DND-41 (cell line): Measurements from ENCODE around the gene UQCC2.

Source experiments
- CTCF ChIP-seq: IDR thresholded peaks from 2 replicates; pipeline ENCODE4 v1.5.1; 2012; ENCODE audit warnings: borderline replicate concordance, low read length, moderate library complexity, mild to moderate bottlenecking; ENCODE audit not compliant: poor library complexity, severe bottlenecking; ENCODE audit errors: extremely low read depth
- EZH2 ChIP-seq: IDR thresholded peaks from 3 replicates; pipeline ENCODE4 v1.6.1; 2012; ENCODE audit warnings: borderline replicate concordance, low read depth, mild to moderate bottlenecking, moderate library complexity, low read length, inconsistent platforms; ENCODE audit not compliant: severe bottlenecking

GRCh38 chr6:33692760-33693158, 18.7 kb downstream of the UQCC2 start:
- TF ChIP-seq CTCF (no peak), EZH2 (no peak)
